NCI-H2171 (cell line): ENCODE results near the gene MRFAP1L1.
"Not testable (repeated sequence)": the region's sequence is repeated elsewhere in the genome, so short reads cannot be mapped to it uniquely, and the experiment has no call there.

ENCODE experiments used
- DNase-seq: peaks from one replicate; lab custom pipeline; 2025; lab: John Stamatoyannopoulos, UW

MRFAP1L1 gene

GRCh38 chr4:6688879-6689505, 20.7 kb downstream of the MRFAP1L1 start:
- DNase-seq = no peak

GRCh38 chr4:6687947-6688878, 21.5 kb downstream of the MRFAP1L1 start:
- DNase-seq = no peak

- no peak for DNase-seq
Observed at GRCh38 chr4:6686104-6686787, 23.4 kb downstream of the MRFAP1L1 start.

GRCh38 chr4:6684656-6685055, 25.0 kb downstream of the MRFAP1L1 start:
- DNase-seq = no peak

GRCh38 chr4:6682862-6683590, 26.6 kb downstream of the MRFAP1L1 start:
- DNase-seq = no peak

GRCh38 chr4:6681191-6681590, 28.5 kb downstream of the MRFAP1L1 start:
- no peak for DNase-seq

GRCh38 chr4:6680372-6681034, 29.2 kb downstream of the MRFAP1L1 start:
- no peak for DNase-seq

GRCh38 chr4:6676722-6677558, 32.7 kb downstream of the MRFAP1L1 start:
- no peak for DNase-seq

- DNase-seq = peak; percentile 34
Observed at GRCh38 chr4:6674500-6675149, 35.0 kb downstream of the MRFAP1L1 start.

GRCh38 chr4:6673660-6674499, 35.8 kb downstream of the MRFAP1L1 start:
- DNase-seq = peak; percentile 83

GRCh38 chr4:6673191-6673659, 36.4 kb downstream of the MRFAP1L1 start:
- DNase-seq = not testable (repeated sequence)

- not testable (repeated sequence) for DNase-seq
Observed at GRCh38 chr4:6672541-6673190, 37.0 kb downstream of the MRFAP1L1 start.

- DNase-seq = no peak
Observed at GRCh38 chr4:6672131-6672530, 37.5 kb downstream of the MRFAP1L1 start.

- DNase-seq = no peak
Observed at GRCh38 chr4:6671648-6672047, 38.0 kb downstream of the MRFAP1L1 start.

- no peak for DNase-seq
Observed at GRCh38 chr4:6668391-6668790, 41.3 kb downstream of the MRFAP1L1 start.

- DNase-seq = no peak
Observed at GRCh38 chr4:6665320-6665654, 44.4 kb downstream of the MRFAP1L1 start.

- DNase-seq = no peak
Observed at GRCh38 chr4:6663596-6664393, 45.9 kb downstream of the MRFAP1L1 start.

GRCh38 chr4:6662591-6662990, 47.1 kb downstream of the MRFAP1L1 start:
- no peak for DNase-seq
